Upper lobe of left lung (tissue), 6 donors: Measurements from ENCODE around the gene MCCD1. TPM values are rescaled to one million over a fixed set of nuclear protein-coding genes. Genes with fewer than 3 reads are reported as not detected.

ENCODE experiments used
- ATAC-seq, 2 donors: fragments of 200-7000 bp; cut with Tn5 transposase; one replicate each; pipeline ENCODE4 v1.9.1; 2022; ENCODE audit warnings: mild to moderate bottlenecking in 2 of 2, moderate library complexity in 2 of 2; ENCODE audit not compliant: low FRiP score in 2 of 2
- DNase-seq, 2 donors: peaks; one replicate each; pipeline ENCODE4 v3.0.0-alpha.2; 2019 to 2020
- H3K27ac ChIP-seq, 4 donors: fragments of 200-600 bp; sonication (generic); one replicate each; pipeline ENCODE4 v1.5.1; 2016 to 2019
- H3K27me3 ChIP-seq, 4 donors: fragments of 200-600 bp; sonication (generic); one replicate each; pipeline ENCODE4 v1.5.1; 2017 to 2019
- H3K36me3 ChIP-seq, 4 donors: fragments of 200-600 bp; sonication (generic); one replicate each; pipeline ENCODE4 v1.5.1; 2016 to 2019
- H3K4me1 ChIP-seq, 4 donors: fragments of 200-600 bp; sonication (generic); one replicate each; pipeline ENCODE4 v1.5.1; 2018 to 2019
- H3K4me3 ChIP-seq, 4 donors: fragments of 200-600 bp; sonication (generic); one replicate each; pipeline ENCODE4 v1.5.1; 2017 to 2019; ENCODE audit warnings: mild to moderate bottlenecking in 2 of 4, moderate library complexity in 1 of 4
- H3K9me3 ChIP-seq, 4 donors: fragments of 200-600 bp; sonication (generic); one replicate each; pipeline ENCODE4 v1.5.1; 2018 to 2019
- EP300 ChIP-seq, 4 donors: sonication (generic); formaldehyde crosslinking; IDR thresholded peaks; one replicate each; pipeline ENCODE4 v1.5.1; 2017; ENCODE audit warnings: antibody characterized with exemption in 4 of 4, control low read depth in 2 of 4
- POLR2A ChIP-seq, 4 donors: fragments of 450-650 bp; IDR thresholded peaks; one replicate each; pipeline ENCODE4 v1.5.1; 2016 to 2017; ENCODE audit warnings: antibody characterized with exemption in 4 of 4, mild to moderate bottlenecking in 2 of 4
- POLR2AphosphoS5 ChIP-seq, 2 donors: sonication (generic); formaldehyde crosslinking; IDR thresholded peaks; one replicate each; pipeline ENCODE4 v1.5.1; 2017; ENCODE audit warnings: antibody characterized with exemption in 2 of 2
- WGBS, 2 donors: methylation state at CpG; one replicate each; pipeline ENCODE4 v1.1.5; 2017 to 2018; 5-methylcytosine and 5-hydroxymethylcytosine counted together
- small RNA-seq, 4 donors: library from RNA; depleted of rRNA; stranded (forward); fragments of <200 nt; gene quantifications; one replicate each; pipeline ENCODE3, GENCODE V24; 2016
- total RNA-seq, 6 donors: library from RNA; depleted of rRNA in 4 of 6; stranded (reverse); fragments of >200 nt in 4 of 6; gene quantifications; one replicate each; pipeline versions ENCODE4 v1.1.0 to v1.2.1, GENCODE V29; 2016 to 2021
- TF ChIP-seq, protein P1 (sequence below), 6 experiments: fragments of 450-650 bp in 4 of 6; fragments of 200-600 bp in 2 of 6; sonication (generic) in 2 of 6; IDR thresholded peaks; one replicate each; pipeline ENCODE4 v1.5.1; 2016 to 2019; ENCODE audit warnings: antibody characterized with exemption in 6 of 6
- donor health status: DM: no; HTN: no; CAD: no; lungs with moderate emphysema.
- donor health status: DM: no; HTN: yes; CAD: no; lungs with severe emphysema.

MCCD1 gene
- total RNA-seq, 6 donors from 2014 or later: not detected

DNA sequence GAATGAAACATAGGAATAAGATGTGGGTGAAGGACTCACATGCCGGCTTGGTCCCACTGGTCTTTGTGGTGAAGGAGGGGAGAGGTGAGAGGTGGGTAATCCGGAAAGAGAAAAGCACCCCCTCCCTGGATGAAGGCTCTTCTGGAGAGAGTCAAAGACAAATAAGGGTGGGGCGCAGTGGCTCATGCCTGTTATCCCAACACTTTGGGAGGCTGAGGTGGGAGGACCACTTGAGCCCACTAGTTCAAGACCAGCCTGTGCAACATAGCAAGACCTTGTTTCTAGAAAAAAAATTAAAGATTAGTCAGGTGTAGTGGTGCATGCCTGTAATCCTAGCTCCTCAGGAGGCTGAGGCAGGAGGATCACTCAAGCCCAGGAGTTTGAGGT lies 50.4 kb downstream of the MCCD1 start:
- no peaks in the 10 kb centered on the region for H3K36me3 ChIP-seq
- no peak overlapping the region for H3K4me3 ChIP-seq
- ATAC-seq (no peak), DNase-seq (no peak)
- H3K9me3 ChIP-seq: no peaks in the 10 kb centered on the region
- peaks cover 15 to 20% (median 17%) of the 10 kb centered on the region in 4 donors for H3K4me1 ChIP-seq
- 78 to 82% methylated on average over 3 of the region's 3 CpGs for WGBS, 2 donors
- H3K27ac ChIP-seq: no peak overlapping the region
- no peaks in the 10 kb centered on the region for H3K27me3 ChIP-seq
- TF ChIP-seq POLR2A (IDR thresholded peaks at IDR 0.05): no peak
- TF ChIP-seq, protein P1, sequence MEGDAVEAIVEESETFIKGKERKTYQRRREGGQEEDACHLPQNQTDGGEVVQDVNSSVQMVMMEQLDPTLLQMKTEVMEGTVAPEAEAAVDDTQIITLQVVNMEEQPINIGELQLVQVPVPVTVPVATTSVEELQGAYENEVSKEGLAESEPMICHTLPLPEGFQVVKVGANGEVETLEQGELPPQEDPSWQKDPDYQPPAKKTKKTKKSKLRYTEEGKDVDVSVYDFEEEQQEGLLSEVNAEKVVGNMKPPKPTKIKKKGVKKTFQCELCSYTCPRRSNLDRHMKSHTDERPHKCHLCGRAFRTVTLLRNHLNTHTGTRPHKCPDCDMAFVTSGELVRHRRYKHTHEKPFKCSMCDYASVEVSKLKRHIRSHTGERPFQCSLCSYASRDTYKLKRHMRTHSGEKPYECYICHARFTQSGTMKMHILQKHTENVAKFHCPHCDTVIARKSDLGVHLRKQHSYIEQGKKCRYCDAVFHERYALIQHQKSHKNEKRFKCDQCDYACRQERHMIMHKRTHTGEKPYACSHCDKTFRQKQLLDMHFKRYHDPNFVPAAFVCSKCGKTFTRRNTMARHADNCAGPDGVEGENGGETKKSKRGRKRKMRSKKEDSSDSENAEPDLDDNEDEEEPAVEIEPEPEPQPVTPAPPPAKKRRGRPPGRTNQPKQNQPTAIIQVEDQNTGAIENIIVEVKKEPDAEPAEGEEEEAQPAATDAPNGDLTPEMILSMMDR (IDR thresholded peaks at IDR 0.05): no peak
- TF ChIP-seq EP300 (IDR thresholded peaks at IDR 0.05): no peak
- no peak for TF ChIP-seq POLR2AphosphoS5 (IDR thresholded peaks at IDR 0.05)

Small RNA genes lying within 50 kb of the gene (small RNA-seq; reads per million reads assigned to genes)
- gene AL663061.1: 0 reads per million in 4 donors
- gene RF00019: 0 reads per million in 4 donors
- gene SNORD117: 49.4 to 268 (median 167) reads per million in 4 donors
- 0 reads per million in 4 donors for gene SNORD84

Other genes starting within 250 kb of the MCCD1 start
- gene HLA-B, start 171.8 kb upstream of the MCCD1 start, total RNA-seq: 1,000 to 10,000 TPM; 1,716 to 2,968 (median 2,484) TPM
- 10 to 100 TPM; 21.6 to 81.7 (median 31.4) TPM for gene MICA, start 125.4 kb upstream of the MCCD1 start, total RNA-seq
- gene MICB, start 30.8 kb upstream of the MCCD1 start, total RNA-seq: 10 to 100 TPM in 4 of 6 donors, 1 to 10 TPM in 2; 4.9 to 14.4 (median 11.3) TPM
- 100 to 1,000 TPM; 201 to 541 (median 270) TPM for gene DDX39B, start 13.0 kb downstream of the MCCD1 start, total RNA-seq
- gene ATP6V1G2, start 17.6 kb downstream of the MCCD1 start, total RNA-seq: 1 to 10 TPM in 4 of 6 donors, under 1 TPM in 2; 0.55 to 2.0 (median 1.1) TPM
- 10 to 100 TPM; 18.2 to 45.1 (median 23.8) TPM for gene NFKBIL1, start 18.6 kb downstream of the MCCD1 start, total RNA-seq
- 1 to 10 TPM in 2 of 6 donors, not detected in 4; 1.6 to 1.8 TPM for gene LTA, start 43.3 kb downstream of the MCCD1 start, total RNA-seq
- gene TNF, start 46.6 kb downstream of the MCCD1 start, total RNA-seq: 1 to 10 TPM in 5 of 6 donors, under 1 TPM in 1; 0.33 to 6.6 (median 2.9) TPM
- gene LTB, start 53.5 kb downstream of the MCCD1 start, total RNA-seq: 10 to 100 TPM in 1 of 6 donors, 1 to 10 TPM in 2, not detected in 3; 1.3 to 18.7 (median 8.2) TPM
- 100 to 1,000 TPM in 1 of 6 donors, 10 to 100 TPM in 3, 1 to 10 TPM in 2; 7.7 to 132 (median 33.5) TPM for gene LST1, start 57.3 kb downstream of the MCCD1 start, total RNA-seq
- 1 to 10 TPM in 1 of 6 donors, under 1 TPM in 3, not detected in 2; 0.54 to 2.0 (median 0.70) TPM for gene NCR3, start 64.0 kb downstream of the MCCD1 start, total RNA-seq
- 100 to 1,000 TPM in 1 of 6 donors, 10 to 100 TPM in 5; 18.5 to 106 (median 79.7) TPM for gene AIF1, start 86.3 kb downstream of the MCCD1 start, total RNA-seq
- 100 to 1,000 TPM in 4 of 6 donors, 10 to 100 TPM in 2; 80.1 to 154 (median 125) TPM for gene PRRC2A, start 91.8 kb downstream of the MCCD1 start, total RNA-seq
- 100 to 1,000 TPM; 190 to 421 (median 294) TPM for gene BAG6, start 123.7 kb downstream of the MCCD1 start, total RNA-seq
- gene APOM, start 126.9 kb downstream of the MCCD1 start, total RNA-seq: 1 to 10 TPM in 5 of 6 donors, under 1 TPM in 1; 0.89 to 4.3 (median 2.1) TPM
- 10 to 100 TPM; 25.0 to 30.1 (median 28.4) TPM for gene C6orf47, start 131.8 kb downstream of the MCCD1 start, total RNA-seq
- 10 to 100 TPM; 12.0 to 45.1 (median 16.6) TPM for gene GPANK1, start 136.0 kb downstream of the MCCD1 start, total RNA-seq
- 100 to 1,000 TPM; 105 to 172 (median 130) TPM for gene CSNK2B, start 137.1 kb downstream of the MCCD1 start, total RNA-seq
- gene LY6G5B, start 141.0 kb downstream of the MCCD1 start, total RNA-seq: 10 to 100 TPM in 4 of 6 donors, 1 to 10 TPM in 2; 6.7 to 22.0 (median 12.3) TPM
- gene LY6G5C, start 152.1 kb downstream of the MCCD1 start, total RNA-seq: 1 to 10 TPM in 4 of 6 donors, not detected in 2; 1.8 to 4.4 (median 3.1) TPM
- 10 to 100 TPM; 42.1 to 62.5 (median 51.6) TPM for gene ABHD16A, start 174.4 kb downstream of the MCCD1 start, total RNA-seq
- 1 to 10 TPM in 4 of 6 donors, under 1 TPM in 2; 0.63 to 9.4 (median 1.7) TPM for gene LY6G6F, start 177.9 kb downstream of the MCCD1 start, total RNA-seq
- gene LY6G6D, start 186.4 kb downstream of the MCCD1 start, total RNA-seq: not detected
- under 1 TPM in 1 of 6 donors, not detected in 5; 0.23 TPM for gene LY6G6C, start 192.8 kb downstream of the MCCD1 start, total RNA-seq
- gene MPIG6B, start 194.4 kb downstream of the MCCD1 start, total RNA-seq: 1 to 10 TPM in 3 of 6 donors, under 1 TPM in 2, not detected in 1; 0.30 to 4.1 (median 1.2) TPM
- gene DDAH2, start 200.3 kb downstream of the MCCD1 start, total RNA-seq: 100 to 1,000 TPM in 2 of 6 donors, 10 to 100 TPM in 4; 46.6 to 157 (median 83.7) TPM
- gene CLIC1, start 207.6 kb downstream of the MCCD1 start, total RNA-seq: 100 to 1,000 TPM; 138 to 497 (median 277) TPM
- 10 to 100 TPM in 4 of 6 donors, 1 to 10 TPM in 2; 7.3 to 52.4 (median 13.1) TPM for gene MSH5, start 211.0 kb downstream of the MCCD1 start, total RNA-seq
- gene SAPCD1, start 233.7 kb downstream of the MCCD1 start, total RNA-seq: 10 to 100 TPM in 1 of 6 donors, 1 to 10 TPM in 5; 1.1 to 15.7 (median 5.3) TPM
- gene VWA7, start 248.4 kb downstream of the MCCD1 start, total RNA-seq: 1 to 10 TPM; 4.0 to 7.4 (median 6.6) TPM